DOHH2 (cell line): Measurements from ENCODE around the gene RIN3.

ENCODE experiments used
- H3F3A ChIP-seq: fragments of 200-600 bp; sonication (generic), shearing (Covaris generic); 2 replicates; pipeline ENCODE4 v1.6.0; 2016; ENCODE audit warnings: antibody characterized with exemption, mild to moderate bottlenecking; ENCODE audit not compliant: control insufficient read depth, insufficient read depth
- H3K27ac ChIP-seq: fragments of 200-600 bp; sonication (generic); 2 replicates; pipeline ENCODE4 v1.5.1; 2014; ENCODE audit warnings: low read depth, mild to moderate bottlenecking, low read length, moderate library complexity
- H3K27me3 ChIP-seq: fragments of 200-600 bp; sonication (generic); 2 replicates; pipeline ENCODE4 v1.6.1; 2014; ENCODE audit warnings: mild to moderate bottlenecking, low read length, mixed read lengths; ENCODE audit not compliant: control insufficient read depth
- H3K36me3 ChIP-seq: fragments of 200-600 bp; sonication (generic); 2 replicates; pipeline ENCODE4 v1.6.1; 2014; ENCODE audit warnings: mild to moderate bottlenecking, low read length, moderate library complexity, mixed read lengths; ENCODE audit not compliant: control insufficient read depth
- H3K4me1 ChIP-seq: fragments of 200-600 bp; sonication (generic); 2 replicates; pipeline ENCODE4 v1.6.1; 2014; ENCODE audit warnings: mild to moderate bottlenecking, low read length, mixed read lengths; ENCODE audit not compliant: control insufficient read depth
- H3K4me2 ChIP-seq: fragments of 200-600 bp; sonication (generic); 2 replicates; pipeline ENCODE4 v1.6.0; 2014; ENCODE audit warnings: mild to moderate bottlenecking, low read length, moderate library complexity
- H3K4me3 ChIP-seq: fragments of 200-600 bp; sonication (generic); 2 replicates; pipeline ENCODE4 v1.5.1; 2014; ENCODE audit warnings: mild to moderate bottlenecking, low read length, mixed read lengths
- H3K79me2 ChIP-seq: fragments of 200-600 bp; sonication (generic); 2 replicates; pipeline ENCODE4 v1.6.1; 2014; ENCODE audit warnings: mild to moderate bottlenecking, low read length, mixed read lengths; ENCODE audit not compliant: control insufficient read depth
- H3K9me2 ChIP-seq: fragments of 200-600 bp; sonication (generic); replicated peaks from 2 replicates; pipeline ENCODE4 v1.6.1; 2014; ENCODE audit warnings: mild to moderate bottlenecking, low read length, mixed read lengths; ENCODE audit not compliant: control insufficient read depth
- H3K9me3 ChIP-seq: fragments of 200-600 bp; sonication (generic); 2 replicates; pipeline ENCODE4 v1.6.1; 2014; ENCODE audit warnings: antibody characterized with exemption, low read length, mixed read lengths; ENCODE audit not compliant: control insufficient read depth, insufficient read depth
- H4K20me1 ChIP-seq: fragments of 200-600 bp; sonication (generic); 2 replicates; pipeline ENCODE4 v1.6.0; 2014; ENCODE audit warnings: low read depth, mild to moderate bottlenecking, antibody characterized with exemption, low read length, moderate library complexity; ENCODE audit not compliant: control insufficient read depth, insufficient read depth
- CTCF ChIP-seq: fragments of 200-600 bp; sonication (generic); IDR thresholded peaks from one replicate; pipeline ENCODE4 v1.5.1; 2014; ENCODE audit warnings: antibody characterized with exemption, mild to moderate bottlenecking, low read depth, low read length; ENCODE audit not compliant: poor library complexity, severe bottlenecking
- EZH2phosphoT487 ChIP-seq: fragments of 200-600 bp; sonication (generic); IDR thresholded peaks from 2 replicates; pipeline ENCODE4 v1.6.1; 2017; ENCODE audit warnings: borderline replicate concordance, mild to moderate bottlenecking, antibody characterized with exemption, low read length, moderate library complexity, mixed read lengths

Gene RIN3

DNA sequence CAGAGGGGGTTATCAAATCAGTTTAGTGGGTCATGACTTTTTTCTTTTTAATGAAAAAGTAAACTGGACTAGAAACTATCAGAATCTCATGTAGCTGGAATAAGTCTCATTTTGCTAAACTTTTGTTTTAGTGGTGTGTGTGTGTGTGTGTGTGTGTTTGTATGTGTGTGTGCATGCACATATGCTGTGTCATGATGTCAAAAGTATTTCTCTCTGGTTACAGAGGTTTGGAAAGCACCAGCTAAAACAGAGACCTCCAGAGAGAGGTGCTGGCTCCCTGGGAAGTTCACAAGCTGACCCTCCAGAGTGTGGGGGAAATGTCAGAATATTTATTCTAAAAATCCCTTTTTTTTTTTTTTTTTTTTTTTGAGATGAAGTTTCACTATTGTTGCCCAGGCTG, 120.1 kb downstream of the RIN3 start:
- no peak overlapping the region for H3K4me2 ChIP-seq
- no peak overlapping the region for H3K4me3 ChIP-seq

DNA sequence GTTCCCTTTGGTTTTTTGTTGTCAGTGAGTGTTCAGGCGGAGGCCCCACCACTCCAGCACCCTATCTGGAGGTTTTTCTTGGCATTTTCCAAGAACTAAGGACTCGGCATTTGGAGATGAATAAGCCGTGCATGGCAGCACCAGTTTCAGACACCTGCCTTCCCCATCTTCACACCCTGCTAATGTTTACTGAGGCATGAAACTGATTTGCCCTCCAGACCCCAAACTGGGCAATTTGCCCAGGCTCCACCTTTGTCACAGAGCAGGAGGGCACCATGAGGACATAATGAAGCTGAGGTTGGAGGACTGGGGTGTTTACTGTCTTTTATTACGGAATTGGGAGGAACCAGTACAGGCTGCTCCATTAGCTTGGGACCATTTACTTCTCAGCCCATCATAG, 121.5 kb downstream of the RIN3 start:
- H3K27ac ChIP-seq, result no peak overlapping the region
- no peaks in the 10 kb centered on the region for H3K9me2 ChIP-seq
- no peaks in the 10 kb centered on the region for H3K4me1 ChIP-seq
- no peak for TF ChIP-seq EZH2phosphoT487
- TF ChIP-seq CTCF, result no peak
- no peak overlapping the region for H3K4me2 ChIP-seq
- no peak overlapping the region for H3K4me3 ChIP-seq
- no peaks in the 10 kb centered on the region for H4K20me1 ChIP-seq
- no peaks in the 10 kb centered on the region for H3K9me3 ChIP-seq
- H3K27me3 ChIP-seq, result no peaks in the 10 kb centered on the region; the same call in 1 of the 2 replicates
- H3K36me3 ChIP-seq, result no peaks in the 10 kb centered on the region
- H3K79me2 ChIP-seq, result no peaks in the 10 kb centered on the region
- H3F3A ChIP-seq, result no peaks in the 10 kb centered on the region

More for the DNA sequence above, 120.1 kb downstream of the RIN3 start:
- H3K79me2 ChIP-seq, result no peaks in the 10 kb centered on the region
- no peaks in the 10 kb centered on the region for H3K9me3 ChIP-seq
- no peaks in the 10 kb centered on the region for H4K20me1 ChIP-seq
- no peaks in the 10 kb centered on the region; the same call in 1 of the 2 replicates for H3K27me3 ChIP-seq
- no peak for TF ChIP-seq EZH2phosphoT487
- TF ChIP-seq CTCF, result no peak
- H3K4me1 ChIP-seq, result no peaks in the 10 kb centered on the region
- H3K27ac ChIP-seq, result no peak overlapping the region
- H3F3A ChIP-seq, result no peaks in the 10 kb centered on the region
- no peaks in the 10 kb centered on the region for H3K36me3 ChIP-seq
- no peaks in the 10 kb centered on the region for H3K9me2 ChIP-seq

GRCh38 chr14:92635896-92636295, 122.3 kb downstream of the RIN3 start:
- no peaks in the 10 kb centered on the region for H3K9me2 ChIP-seq
- H4K20me1 ChIP-seq, result no peaks in the 10 kb centered on the region
- H3K27me3 ChIP-seq, result no peaks in the 10 kb centered on the region; the same call in 1 of the 2 replicates
- H3K79me2 ChIP-seq, result no peaks in the 10 kb centered on the region
- H3F3A ChIP-seq, result no peaks in the 10 kb centered on the region
- H3K4me3 ChIP-seq, result no peak overlapping the region
- no peak overlapping the region for H3K4me2 ChIP-seq
- no peaks in the 10 kb centered on the region for H3K4me1 ChIP-seq
- H3K36me3 ChIP-seq, result no peaks in the 10 kb centered on the region
- H3K27ac ChIP-seq, result no peak overlapping the region
- no peaks in the 10 kb centered on the region for H3K9me3 ChIP-seq
- TF ChIP-seq EZH2phosphoT487, result no peak
- no peak for TF ChIP-seq CTCF
